Jurkat, Clone E6-1 (cell line): ENCODE measurements around the gene PEMT.

Experiments used
- DNase-seq: peaks from one replicate; pipeline ENCODE4 v3.0.0-alpha.2; 2011; ENCODE audit warnings: low read depth, low spot score
- H3K4me3 ChIP-seq: 2 replicates; pipeline ENCODE4 v1.5.1; 2011; ENCODE audit warnings: mild to moderate bottlenecking, low read length, control low read depth, moderate library complexity

Gene PEMT

DNA sequence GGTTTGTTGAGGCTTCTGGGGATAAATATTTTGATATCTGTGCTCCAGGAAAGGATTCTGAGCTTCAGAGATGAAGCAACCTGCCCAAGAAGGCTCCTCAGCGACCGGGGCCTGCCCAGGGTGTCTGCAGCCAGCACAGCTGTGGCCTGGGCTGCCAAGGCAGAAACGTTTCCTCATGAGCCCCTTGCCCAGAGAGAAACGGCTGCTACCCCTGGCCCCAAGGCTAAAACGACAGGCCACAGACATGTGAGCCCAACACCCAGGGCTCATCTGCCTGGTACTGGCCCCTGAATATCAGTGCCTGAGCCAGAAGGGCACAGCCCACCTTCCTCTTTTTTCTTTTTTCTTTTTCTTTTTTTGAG, 49.9 kb downstream of the PEMT start:
- H3K4me3 ChIP-seq = no peak overlapping the region
- no peak for DNase-seq

DNA sequence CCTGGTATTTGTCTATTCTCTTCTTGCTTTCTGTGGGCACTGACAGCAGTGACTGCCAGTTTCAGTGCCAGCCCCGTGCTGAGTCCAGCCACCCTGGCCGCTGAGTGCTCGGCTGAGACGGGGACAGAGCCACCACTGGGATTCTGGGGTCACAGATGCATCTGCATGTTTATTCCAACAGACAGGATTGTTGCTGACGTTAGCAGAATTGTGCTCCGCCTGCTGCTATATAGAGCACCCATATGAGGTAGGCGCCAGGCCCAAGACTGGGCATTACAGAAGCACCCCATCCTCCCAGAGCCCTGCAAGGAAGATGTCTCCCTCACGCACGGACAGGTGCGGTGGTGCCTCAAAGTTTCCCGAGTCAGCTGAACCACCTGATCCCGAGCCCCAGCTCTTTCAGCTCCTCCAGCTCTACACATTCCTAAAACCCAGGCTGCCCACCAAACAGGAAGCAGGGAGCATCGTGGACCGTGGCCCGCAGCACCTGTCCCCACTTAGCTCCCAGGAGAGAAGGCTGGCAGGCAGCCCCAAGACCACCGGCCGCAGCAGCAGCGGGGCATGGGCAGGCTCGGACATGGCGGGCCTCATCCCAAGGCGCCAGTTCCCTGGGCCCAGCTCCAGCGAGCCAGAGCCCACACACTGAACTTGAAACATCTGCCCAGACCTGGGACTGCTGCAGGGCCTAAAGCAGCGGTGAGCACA, 50.4 kb downstream of the PEMT start:
- H3K4me3 ChIP-seq = no peak overlapping the region
- no peak for DNase-seq

DNA sequence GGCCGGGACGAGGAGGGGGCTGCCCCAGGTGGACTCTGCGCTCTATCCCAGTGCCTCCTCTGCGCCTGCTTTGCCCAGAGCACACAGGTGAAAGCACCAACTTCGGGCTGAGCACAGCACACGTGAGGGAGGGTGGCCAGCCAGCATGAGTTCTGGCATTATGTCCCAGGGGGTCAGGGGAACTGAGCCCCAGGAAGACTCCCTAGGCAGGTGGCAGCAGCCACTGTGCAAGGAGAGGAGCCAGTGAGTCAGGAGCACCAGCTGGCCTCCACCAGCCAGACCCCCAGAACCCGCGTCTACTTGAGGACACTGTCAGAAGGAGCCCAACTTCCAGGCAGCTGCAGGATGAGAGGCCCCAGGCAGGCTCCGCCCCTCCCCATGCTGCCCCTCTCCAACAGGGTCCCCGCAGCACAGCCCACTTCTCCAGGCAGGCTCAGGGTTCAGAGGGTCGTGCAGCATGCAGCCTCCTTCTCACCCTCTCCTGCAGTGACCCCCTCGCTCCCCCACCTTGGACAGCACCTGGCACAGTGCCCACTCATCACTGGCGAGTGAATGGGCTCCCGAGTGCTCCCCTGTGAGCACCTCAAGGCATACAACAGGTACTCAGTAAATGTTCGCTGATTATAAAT, 51.1 kb downstream of the PEMT start:
- no peak for DNase-seq
- no peak overlapping the region for H3K4me3 ChIP-seq

DNA sequence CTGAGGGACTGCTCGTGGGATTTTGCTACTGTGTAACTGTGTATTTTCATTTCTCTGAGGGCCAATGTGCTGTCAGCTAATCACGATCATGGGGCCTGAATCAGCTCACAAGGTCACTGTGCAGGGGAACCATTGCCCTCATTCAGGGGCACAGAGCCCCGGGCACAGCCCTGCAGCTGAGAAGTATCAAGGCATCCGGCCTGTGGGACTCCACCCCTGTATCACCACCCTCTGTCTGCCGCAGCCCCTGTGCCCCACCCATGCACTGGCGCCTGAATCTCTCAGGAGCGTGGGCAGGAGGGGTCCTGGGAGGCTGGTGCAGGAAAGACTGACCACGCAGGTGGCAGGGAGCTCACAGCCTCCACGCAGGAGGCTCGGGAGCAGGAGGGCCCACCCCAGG, 51.9 kb downstream of the PEMT start:
- H3K4me3 ChIP-seq = no peak overlapping the region
- DNase-seq = no peak

DNA sequence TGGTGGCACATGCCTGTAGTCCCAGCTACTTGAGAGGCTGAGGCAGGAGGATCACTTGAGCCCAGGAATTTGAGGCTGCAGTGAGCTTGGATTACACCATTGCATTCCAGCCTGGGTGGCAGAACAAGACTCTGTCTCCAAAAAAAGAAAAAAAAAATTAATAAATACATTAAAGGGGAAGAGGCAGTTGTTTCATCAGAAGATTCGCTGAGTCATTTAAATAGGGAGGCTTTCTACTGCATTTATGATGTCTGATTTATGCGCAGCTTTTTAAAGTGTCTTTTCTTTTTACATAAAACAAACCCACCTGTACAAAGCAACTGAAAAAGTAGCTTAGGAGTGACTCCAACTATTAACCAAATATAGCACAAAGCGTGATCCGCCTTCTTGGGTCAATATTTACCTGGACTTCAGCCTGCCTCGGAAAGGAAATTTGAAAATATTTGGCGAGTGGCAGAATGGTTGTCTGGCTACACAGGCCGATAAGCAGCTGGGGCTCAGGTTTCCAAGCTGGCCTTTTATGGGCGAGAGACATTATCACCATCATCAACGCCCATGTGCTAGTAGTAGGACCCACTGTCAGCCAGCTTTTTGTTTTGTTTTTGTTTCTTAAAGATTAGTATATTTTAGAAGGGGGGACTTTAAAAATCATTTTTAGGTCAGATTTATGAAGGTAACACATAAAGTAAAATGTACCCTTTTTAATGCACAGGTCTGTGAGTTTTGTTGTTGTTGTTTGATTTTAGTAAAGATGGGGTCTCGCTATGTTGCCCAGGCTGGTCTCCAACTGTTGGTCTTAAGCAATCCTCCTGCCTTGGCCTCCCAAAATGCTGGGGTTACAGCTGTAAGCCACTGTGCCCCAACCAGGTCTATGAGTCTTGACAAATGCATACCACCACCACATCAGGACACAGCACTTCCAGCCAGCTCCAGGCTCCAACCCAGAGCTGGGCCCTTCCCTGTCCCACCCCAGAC, 52.8 kb downstream of the PEMT start:
- no peak for DNase-seq
- H3K4me3 ChIP-seq = no peak overlapping the region

DNA sequence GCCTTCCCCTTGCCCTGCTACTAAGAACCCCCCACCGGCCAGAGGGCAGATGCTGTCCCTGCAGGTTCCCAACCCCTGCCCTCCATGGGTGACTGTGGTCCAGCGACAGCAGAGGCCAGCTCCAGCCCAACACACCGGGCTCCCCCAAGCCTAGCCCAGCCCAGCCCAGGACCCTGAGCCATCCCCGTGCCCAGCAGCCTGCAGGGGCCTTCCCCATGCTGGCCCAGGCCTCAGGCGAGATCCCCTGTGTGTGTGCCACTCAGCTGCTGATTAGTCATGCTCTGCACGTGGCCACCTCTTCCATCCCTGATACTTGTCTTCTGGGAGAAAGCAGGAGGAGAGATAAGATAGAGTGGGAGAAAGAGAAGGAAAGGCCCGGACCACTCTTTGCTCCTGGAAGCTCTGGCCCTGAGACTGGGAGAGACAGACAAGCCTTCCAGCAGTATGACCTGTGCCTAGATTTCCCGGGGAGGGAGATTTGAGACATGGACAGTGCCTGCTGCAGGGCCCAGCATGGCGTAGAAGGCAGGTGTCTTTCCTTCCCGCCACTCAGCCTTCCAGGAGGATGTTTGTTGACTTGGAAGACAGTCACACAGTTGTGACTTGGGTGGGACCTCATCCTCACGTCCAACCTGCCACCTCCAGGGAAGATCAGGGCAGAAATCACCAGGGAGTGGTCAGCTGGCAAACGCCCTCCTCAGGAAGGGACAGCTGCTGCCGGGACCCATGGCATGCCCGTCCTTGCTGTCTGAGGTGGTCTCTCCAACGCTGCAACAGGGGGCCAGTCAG, 54.0 kb downstream of the PEMT start:
- no peak for DNase-seq
- H3K4me3 ChIP-seq = no peak overlapping the region

DNA sequence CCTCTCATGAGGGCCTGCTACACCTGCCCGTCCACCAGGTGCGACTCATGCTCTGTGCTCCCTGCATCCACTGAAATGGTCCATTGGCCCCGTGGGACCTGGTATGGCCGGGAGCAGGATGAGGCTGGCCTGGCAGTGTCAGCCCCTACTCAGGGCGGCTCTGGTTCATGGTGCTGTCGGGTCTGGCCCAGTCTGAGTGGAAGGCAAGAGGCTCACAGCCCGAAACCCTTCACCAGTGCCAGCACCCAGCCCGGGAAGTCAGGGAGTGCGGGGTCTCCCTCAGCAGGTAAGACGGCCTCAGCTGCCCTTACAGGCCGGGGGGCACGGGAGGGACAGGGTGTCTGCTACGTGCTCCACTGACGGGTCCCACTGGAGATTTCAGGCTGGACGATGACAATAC, 54.8 kb downstream of the PEMT start:
- DNase-seq = no peak
- no peak overlapping the region for H3K4me3 ChIP-seq

DNA sequence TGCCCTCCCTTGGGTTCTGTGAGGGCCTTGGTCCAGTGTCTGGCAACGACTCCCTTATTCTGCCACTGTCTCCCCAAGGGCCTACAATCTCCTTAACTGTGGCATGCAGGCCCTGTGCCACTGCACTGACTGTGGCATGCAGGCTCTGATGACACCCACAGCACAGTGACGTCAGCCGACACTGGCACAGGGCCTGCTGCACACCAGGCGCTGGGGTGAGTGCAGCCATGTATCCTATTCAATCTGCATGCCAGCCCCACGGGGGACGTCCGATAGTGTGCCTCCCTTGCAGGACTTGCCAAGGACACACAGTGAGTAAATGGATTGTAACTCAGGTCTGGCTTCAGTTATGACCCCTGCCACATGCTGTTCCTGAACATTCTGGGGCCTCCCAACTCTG, 55.6 kb downstream of the PEMT start:
- no peak for DNase-seq
- no peak overlapping the region for H3K4me3 ChIP-seq

DNA sequence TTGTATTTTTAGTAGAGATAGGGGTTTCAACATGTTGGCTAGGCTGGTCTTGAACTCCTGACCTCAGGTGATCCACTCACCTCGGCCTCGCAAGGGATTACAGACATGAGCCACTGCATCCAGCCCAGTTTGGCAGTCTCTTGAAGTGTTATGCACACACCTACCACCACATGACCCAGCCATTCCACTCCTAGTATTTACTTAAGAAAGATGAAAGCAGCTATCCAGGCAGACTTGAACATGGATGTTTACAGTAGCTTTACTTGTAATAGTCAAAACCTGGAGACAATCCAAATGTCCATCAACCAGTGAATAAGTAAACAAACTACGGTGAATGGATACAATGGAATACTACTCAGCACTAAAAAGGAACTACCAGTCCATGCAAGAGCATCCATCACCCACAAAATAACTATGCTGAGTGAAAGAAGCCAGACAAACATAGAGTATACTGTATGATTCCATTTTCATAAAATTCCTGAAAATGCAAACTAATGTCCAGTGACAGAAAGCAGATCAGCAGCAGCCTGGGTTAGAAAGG, 57.5 kb downstream of the PEMT start:
- H3K4me3 ChIP-seq = no peak overlapping the region
- no peak for DNase-seq

DNA sequence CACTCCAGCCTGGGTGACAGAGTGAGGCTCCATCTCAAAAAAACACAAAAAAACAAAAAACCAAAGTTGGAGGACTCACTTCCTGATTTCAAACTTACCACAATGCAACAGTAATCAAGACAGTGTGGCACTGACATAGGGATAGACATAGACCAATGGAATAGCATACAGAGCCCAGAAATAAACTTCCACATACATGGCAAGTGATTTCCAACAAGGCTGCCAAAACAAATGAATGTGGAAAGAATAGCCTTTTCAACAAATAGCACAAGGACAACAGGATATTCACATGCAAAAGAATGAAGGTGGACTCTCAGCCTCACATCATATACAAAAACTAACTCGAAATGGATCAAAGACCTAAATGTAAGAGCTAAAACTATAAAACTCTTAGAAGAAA, 58.5 kb downstream of the PEMT start:
- no peak overlapping the region for H3K4me3 ChIP-seq
- DNase-seq = no peak

DNA sequence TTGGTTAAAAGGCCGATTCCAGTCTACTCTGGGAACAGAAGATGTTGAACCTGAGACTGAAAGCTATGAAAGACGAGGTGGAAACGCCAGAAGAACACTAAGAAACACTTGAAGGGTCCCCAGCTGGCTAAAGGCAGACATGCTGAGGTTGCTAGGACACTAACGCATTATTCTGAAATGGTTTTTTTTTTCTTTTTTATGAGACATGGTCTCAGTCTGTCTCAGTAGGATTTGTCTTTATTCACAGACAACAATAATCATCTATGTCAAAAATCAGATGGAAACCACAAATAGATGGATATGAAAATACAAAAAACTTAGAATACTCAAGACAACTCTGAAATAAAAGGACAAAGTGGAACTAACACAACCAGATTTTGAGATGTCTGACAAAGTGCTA, 60.4 kb downstream of the PEMT start:
- no peak for DNase-seq

DNA sequence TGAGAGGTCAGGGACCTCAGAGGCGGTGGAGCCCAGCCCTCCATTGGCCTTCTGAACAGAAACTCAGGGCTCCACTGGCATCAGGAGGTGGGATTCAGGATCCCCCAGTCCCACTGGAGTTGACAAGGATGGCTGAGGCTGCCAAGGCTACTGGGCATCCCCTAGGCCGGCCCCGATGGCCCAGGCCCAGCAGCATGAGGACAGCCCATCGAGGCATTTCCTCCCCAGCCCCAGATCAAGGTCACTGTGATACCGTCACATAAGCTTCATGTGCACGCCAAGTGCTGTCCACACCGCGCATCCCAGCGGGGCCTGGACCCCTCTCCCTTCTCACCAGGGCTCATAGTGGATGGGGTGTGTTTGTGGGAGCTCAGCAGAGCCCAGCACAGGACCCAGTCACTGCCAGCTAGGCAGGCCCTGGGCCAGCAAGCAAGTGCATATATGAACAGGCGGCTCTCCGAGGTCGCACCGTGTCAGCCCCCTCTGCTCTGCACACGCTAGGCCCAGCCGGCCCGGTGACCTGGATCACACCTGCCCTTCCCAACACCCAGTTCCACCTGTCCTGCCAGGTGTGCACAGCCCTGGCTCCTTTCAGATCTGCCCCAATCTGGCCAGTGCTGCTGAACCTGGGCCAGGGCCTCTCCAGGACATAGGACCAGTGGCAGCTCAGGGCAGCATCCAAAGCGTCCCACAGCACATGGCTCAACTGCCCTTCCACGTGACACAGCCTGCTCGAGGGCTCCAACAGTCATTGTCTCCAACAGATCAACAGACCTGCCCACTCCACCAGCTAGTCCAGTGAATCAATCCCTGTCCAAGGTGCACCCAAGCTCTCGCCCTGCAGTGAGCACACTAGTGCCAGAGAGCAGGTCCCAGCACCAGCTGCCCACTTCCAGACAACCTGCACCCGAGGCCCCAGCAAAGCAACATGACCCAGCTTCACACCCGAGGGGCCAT, 62.5 kb downstream of the PEMT start:
- DNase-seq = no peak

More for the DNA sequence above, 60.4 kb downstream of the PEMT start:
- no peak overlapping the region for H3K4me3 ChIP-seq

DNA sequence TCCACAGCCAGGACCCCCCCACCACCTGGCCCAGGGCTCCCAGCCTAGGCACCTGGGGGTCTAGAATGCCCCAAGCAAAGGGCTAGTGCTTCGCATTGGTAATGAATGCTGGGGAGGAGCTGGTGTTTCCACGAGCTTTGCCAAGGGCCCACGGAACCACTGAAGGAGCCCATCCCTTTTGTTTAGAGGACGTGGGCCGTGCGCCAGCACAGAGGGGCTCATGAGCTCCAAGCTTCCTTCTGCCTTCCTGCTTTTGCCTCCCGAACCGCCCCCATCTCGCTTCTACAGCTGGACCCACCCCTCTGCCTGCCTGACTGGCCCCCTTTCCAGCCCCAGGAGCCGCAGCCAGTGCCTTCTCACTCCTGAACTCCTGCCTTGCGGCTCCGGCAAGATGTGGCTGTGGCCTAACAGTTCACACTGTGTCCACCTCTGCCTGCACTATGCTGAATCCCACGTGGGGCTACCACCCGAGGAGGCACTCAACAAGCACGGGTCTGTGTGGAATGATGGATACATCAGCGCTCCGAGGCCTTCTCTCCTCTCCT, 63.5 kb downstream of the PEMT start:
- no peak for DNase-seq
- no peak overlapping the region for H3K4me3 ChIP-seq

More for the DNA sequence above, 62.5 kb downstream of the PEMT start:
- no peak overlapping the region for H3K4me3 ChIP-seq

DNA sequence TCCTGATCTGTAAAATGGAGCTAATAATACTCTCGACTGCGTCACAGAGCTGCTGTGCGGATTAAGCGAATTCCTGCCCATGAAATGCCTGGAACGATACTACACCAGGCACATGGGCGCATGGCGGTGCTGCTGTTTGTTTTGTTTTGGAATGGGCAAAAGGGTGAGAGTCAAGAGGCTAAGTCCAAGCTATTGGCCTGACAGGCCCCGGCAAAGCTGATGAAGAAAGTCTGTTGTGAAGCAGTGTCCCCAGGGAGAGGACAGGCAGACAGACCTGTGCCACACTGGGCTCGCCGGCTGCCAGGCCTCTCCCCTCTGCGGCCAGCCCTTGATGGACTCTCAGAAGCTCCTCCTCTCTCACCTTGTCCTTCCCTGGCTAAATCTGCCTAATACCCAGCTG, 64.0 kb downstream of the PEMT start:
- H3K4me3 ChIP-seq = no peak overlapping the region
- no peak for DNase-seq

DNA sequence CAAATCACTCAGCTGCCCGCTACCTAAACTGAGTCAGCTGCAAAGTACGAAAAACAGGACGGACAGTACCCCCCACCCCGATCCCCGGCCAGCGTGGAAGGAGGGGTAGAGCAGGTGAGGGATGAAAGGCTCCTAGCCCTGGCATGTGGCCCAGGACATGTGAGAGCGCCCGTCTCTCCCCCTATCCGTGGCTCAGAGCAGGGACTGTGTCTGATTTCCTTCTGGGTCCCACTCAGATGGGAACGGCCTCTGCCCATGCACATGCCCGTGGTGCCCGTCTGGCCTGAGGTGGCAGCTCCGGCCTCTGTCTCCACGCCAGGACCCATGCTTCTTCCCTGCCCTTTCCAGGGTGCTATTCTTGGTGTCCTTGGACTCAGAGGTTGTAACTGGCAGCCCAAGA, 65.1 kb downstream of the PEMT start:
- DNase-seq = no peak
- H3K4me3 ChIP-seq = no peak overlapping the region

DNA sequence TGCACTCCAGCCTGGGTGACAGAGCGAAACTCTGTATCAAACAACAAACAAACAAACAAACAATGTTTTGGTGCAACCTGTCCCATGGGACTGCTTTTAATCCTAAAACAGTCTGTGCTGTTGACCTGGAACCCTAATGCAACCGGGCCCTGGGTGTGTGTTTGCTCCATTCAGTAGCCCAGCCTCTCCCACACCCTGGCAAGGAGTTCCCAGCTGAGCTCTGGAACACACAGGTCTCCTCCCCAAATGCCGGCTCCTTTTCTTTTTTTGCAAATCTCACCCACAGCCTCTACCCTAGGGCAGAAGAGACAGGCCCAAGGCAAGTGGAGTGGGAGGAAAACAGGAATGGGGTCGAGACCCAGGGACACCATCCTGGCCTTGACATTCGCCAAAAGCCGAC, 65.6 kb downstream of the PEMT start:
- DNase-seq = no peak
- H3K4me3 ChIP-seq = no peak overlapping the region

DNA sequence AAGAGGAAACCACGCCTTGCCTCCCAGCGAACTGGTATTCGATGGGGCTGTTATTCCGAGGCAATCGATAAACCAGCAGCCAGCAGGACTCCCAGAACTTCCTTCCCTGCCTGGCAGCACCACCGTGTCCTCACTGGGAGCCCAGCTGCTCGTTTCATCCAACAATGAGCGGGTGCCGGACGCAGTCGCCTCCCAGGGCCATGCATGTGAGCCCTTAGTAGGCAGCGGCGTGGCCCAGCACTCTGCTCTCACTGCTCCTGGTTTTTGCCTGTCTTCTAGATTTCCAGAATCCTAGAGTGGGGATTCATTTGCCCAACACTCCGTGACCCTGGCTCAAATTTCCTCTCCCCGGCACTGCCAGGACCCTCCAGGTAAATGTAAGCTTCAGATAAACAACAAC, 66.2 kb downstream of the PEMT start:
- H3K4me3 ChIP-seq = no peak overlapping the region
- DNase-seq = no peak
